ENCODE data around the gene ITGA5.
A peak's percentile ranks its signal among the peaks of the same experiment; 100 is the strongest.

Gene ITGA5

DNA sequence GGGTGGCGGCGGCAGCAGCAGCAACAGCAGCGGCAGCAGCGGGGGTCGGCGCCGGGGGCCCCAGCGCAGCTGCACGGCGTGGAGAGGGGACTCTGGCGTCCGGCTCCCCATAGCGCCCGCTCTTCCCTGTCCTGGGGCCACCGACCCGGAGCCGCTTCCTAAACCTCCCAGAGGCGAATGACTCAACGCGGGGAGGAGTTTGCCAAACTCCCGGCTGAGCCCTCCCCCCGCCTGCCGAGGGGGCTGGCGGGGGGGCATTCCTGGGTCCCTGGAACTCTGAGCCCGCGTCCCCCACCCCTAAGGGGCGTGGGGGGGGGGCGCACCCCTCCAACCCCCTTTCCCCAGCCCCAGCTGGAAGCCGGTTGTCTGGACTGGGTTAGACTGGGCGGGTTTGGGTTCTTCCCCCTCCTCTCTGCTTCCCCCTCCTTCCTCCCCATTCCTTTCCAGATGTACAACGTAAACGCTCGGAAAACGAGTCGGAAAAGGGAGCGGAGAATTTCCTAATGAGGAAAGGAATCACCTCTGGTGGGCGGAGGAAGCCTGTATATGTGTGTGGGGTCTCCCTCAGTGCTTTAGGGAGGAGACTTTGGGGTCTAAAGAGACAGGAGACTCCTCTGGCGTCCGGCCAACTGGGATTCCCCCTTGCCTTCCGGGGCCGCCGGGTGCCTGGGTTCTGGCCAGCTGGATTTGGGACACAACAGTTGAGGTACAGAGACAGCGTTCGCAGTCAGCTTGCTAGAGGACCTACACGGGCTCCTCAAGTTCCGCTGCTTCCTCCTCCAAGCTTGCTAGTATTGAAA is at the start of gene ITGA5:
Gene ITGA5 (minus strand): TSS at position 179 of the 800 bp plus-strand sequence. CDS start 68 bp downstream, at position 111.
- Histone ChIP-seq H3K27ac (peak within 1 kb of the TSS; percentile 73 to 99 (median 94)), H3K4me3 (peak within 1 kb of the TSS; percentile 59 to 99 (median 79))

DNA sequence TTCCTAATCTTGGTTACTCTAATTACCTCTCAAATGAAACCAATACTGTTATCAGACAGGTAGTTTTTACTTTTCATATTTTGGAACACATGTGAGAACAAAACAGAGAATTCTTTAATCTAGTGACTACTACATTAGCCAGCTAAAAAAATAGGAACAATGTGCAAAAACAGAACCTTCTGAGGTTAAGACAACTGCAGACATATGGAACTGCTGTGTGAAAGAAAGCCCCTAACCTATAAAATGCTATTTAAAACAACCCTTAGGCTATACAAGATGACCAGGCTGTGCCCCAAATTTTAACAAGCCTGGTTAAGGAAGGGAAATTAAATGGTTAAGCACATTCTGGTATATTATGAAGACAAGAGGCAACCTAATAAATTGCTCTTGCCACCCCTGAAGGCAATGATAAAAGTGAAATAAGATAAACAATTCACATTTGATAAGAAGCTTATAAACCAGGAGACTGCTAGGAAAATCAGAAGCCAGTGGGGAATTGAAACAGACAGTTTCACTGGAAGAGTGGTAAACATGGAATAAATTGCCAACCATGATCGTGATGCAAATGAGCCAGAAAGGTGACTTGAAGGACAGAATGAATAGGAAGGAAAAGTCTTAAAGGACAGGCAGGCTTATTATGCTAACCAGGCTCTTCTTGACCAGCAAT is 46.9 kb upstream of the ITGA5 start:
- no peak overlapping the region for H3K4me3 ChIP-seq
- no peak overlapping the region for H3K27ac ChIP-seq

DNA sequence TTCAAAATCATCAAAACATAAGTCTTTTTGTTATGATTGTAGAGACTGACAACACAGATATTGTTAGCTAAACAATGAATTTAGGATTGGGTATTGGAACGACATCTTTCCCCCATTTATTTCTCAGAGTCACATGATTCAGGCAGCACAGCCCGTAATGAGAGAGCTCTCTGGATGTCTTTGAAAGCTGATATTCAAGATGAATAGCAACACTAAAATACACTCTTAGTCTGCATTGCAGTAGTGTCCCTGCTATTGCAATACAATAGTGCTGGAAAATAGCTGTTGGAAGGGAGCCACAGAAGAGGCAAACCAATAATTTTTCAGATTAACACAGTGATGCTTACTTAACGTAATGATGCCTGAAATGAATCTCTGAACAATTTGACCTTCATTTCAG is 44.4 kb upstream of the ITGA5 start:
- no peak overlapping the region for H3K4me3 ChIP-seq

DNA sequence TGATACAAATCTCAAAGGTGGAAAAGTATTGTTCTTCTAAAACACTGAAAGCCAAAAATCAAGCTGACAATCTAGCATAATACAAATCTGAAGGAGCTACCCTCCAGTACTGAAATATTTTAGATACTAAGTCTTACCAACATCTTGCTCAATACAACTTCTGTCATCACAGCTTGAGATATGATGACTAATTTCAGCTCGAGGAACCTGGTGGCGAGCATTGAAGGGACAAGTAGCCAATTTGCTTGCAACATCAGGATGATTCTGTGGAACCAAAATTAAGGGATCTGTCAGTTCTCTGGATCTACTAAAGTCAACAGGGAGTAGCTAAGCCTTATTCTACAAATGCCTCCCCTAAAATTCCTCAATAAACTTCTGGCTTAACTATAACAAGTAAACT is 44.0 kb upstream of the ITGA5 start:
- H3K27ac ChIP-seq: no peak overlapping the region
- H3K4me3 ChIP-seq: no peak overlapping the region

More for the DNA sequence above, 44.4 kb upstream of the ITGA5 start:
- H3K27ac ChIP-seq: no peak overlapping the region

DNA sequence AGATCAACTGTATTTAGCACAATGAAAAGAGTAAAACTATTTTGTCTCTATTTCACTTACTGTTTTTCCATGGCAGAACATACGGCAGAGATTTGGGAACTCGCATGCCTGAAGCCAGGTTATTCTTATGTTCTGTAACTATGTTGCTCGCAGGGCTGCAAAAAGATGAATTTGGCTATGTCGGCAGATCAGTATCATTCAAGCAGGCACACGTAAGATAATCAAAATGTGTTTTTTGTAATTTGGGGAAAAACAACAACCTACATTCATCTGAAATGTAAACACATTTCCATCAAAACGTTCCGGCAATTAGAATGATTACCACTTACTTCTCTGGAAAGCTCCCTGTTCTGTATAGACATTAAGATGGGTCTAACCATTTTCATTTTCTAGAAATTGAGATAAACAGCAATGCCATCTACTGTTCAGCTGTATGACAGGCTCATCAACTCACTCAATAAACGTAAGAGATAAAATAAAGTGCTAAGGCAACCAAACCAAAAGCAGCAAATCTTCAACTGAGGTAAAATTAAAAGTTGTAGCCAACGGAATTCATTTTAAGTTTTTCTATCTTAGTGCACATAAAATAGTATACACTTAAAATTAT is 41.4 kb upstream of the ITGA5 start:
- Histone ChIP-seq H3K27ac (no peak overlapping the region), H3K4me3 (no peak overlapping the region)

DNA sequence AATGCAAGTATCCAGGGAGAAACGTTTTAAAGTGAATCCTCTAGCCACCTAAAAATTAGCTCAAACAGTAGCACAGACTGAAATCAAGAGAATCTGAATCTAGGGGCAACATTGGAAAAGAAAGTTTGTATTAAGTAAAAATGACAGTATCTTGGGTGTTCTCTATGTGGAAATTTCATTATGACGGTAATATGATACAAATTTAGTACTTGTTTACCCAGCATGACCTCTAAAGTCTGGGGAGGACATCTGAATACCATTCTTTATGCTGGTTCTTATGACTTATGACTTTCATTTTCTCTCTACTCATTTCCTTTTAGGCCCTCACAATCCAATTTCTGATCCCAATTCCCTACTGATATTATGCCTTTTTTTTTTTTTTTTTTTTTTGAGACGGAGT is 40.3 kb upstream of the ITGA5 start:
- no peak overlapping the region for H3K4me3 ChIP-seq
- H3K27ac ChIP-seq: no peak overlapping the region

DNA sequence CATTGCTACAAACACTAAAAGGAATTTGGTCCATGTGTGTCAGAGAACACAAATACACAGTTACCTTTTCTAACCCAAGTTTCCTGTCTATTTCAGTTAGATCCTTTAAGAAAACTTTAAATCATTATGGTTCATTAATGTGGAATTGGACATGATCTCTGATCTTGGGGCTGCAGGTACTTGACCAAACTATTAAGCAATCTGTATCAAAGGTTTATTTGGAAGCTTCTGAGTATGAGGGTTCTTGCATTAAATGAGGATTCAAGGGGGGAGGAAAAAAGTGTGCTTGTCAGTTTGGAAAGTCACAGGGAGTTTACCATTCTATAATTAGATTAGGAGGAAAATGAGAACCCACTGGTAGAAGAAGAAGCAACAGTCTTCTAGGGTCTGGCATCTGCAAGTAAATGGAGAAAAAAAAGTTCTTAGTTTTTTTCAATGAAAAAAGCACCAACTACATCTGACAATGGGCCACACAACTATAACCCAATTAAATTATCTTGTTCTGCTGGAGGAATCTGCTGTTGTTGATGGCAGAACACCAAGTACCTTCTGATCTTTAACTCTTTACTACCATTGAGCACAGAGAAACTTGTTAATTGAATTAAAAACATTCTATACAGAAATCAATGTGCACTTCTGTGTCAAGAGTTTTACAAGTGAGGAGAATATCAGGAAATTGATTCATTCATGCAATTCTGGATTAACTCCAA is 36.8 kb upstream of the ITGA5 start:
- H3K4me3 ChIP-seq: no peak overlapping the region
- no peak overlapping the region for H3K27ac ChIP-seq

DNA sequence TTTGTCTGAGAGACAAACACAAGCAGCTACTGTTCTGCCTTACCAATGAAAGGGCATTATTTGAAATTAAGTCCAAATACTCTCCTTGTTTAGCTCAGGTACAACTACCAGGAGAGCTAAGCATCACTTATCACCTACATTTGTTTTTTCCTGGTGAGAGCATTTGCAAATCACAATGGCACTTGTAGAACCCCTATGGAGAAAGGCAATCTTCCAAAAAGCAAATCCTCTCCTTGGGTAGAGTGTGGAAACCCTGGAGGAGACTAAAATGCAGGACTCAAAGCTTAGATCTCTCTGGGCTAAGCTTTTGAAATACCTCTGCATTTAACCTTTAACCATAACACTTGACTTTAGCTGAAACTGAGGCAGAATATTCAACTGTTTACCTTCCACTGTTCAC is 33.6 kb upstream of the ITGA5 start:
- H3K27ac ChIP-seq: no peak overlapping the region
- H3K4me3 ChIP-seq: no peak overlapping the region

DNA sequence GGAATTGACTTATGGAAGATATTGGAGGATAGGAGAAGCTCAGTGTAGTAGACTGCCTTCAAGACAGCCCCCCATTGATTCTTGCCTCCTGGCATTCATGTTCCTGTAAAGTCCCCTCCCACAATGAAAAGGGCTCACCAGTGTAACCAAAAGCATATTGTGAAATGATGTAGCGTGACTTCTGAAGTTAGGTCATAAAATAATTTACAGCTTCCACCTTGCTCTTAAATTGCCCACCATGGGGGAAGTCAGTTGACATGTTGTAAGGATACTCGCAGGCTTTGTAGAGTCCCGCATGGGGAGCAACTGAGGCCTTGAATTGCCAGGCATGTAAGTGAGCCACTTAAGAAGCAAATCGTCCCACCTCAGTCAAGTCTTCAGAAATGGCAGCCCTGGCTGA is 29.3 kb upstream of the ITGA5 start:
- Histone ChIP-seq H3K4me3 (no peak overlapping the region), H3K27ac (no peak overlapping the region)

DNA sequence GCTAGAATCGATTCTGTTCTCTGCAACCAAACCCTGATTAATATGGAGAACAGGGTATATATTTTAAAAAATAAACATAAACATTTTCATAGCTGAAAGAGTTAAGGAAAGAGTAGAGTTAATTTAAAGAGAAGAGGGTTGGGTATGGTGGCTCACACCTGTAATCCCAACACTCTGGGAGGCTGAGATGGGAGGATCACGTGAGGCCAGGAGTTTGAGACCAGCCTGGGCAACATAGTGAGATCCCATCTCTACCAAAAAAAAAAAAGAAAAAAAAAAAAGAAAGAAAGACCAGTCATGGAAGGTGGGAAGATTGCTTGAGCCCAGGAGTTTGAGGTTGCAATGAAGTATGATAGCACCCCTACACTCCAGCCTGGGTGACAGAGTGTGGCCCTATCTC is 28.9 kb upstream of the ITGA5 start:
- H3K27ac ChIP-seq: no peak overlapping the region
- no peak overlapping the region for H3K4me3 ChIP-seq

DNA sequence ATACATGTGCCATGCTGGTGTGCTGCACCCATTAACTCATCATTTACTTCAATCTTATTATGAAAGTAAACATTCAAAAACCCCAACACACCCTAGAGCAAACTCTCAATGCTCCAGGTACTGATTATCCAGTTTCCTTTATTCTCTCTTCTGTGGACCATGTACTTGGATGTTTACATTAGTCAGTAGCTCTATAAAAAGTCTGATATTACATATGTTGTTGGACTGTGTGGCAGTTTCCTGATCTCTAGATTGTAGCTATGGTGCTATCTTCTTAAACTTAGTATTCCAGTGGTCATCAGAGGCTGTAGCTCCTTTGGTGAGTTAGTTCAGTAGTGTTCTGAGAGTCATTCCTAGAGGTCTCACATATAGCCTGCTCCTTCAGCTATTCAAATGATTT is 25.1 kb upstream of the ITGA5 start:
- no peak overlapping the region for H3K27ac ChIP-seq
- no peak overlapping the region for H3K4me3 ChIP-seq

DNA sequence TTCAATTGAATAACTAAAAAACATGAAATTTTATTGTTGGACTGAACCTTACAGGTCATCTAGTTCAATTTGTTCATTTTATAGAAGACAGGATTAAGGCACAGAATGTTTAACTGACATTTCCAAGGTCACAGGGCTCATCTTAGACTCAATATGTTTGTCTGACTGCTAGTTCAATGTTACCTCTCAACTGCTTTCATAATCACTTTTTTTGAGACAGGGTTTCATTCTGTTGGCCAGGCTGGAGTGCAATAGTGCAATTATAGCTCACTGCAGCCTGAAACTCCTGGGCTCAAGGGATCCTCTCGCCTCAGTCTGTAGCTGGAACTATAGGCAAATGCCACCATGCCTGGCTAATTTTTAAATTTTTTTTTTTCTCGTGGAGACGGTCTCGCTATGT is 24.4 kb upstream of the ITGA5 start:
- no peak overlapping the region for H3K27ac ChIP-seq
- no peak overlapping the region for H3K4me3 ChIP-seq

DNA sequence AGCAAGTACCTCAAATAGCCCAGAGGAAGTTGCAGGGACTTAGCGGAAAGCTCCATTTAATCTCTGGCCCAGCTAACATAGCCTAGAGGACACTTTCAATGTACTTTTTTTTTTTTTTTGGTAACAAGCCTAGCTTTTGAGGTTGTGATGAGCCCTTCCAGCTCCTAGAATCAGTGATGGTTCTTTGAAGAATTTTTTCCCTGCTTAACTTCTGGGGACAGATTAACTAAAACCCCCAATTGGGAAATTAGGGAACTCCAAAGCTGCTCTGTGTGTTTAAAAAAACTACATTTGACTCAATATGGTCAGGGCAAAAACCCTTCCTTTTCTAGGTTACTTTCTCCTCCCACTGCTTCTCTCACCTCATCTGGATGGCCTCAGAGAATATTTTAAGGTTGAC is 23.9 kb upstream of the ITGA5 start:
- Histone ChIP-seq H3K4me3 (no peak overlapping the region), H3K27ac (no peak overlapping the region)

DNA sequence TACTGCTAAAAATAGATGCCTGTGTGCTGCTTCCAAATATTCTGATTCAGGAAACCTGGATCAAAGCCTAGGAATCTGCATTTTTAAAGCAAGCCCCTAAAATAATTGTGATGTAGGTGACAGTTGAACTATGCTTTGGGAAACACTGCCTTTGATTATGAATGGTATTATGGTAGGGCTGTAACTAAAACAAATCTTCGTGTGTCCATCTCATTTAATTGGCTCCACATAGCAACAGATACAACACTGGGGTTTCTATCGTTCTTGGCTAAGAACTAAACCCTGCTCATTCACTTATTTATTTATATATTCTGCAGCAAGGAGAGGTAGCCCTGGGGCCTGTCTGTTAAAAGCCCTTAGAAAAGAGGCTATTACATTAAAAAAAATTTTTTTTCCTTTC is 23.0 kb upstream of the ITGA5 start:
- Histone ChIP-seq H3K27ac (no peak overlapping the region), H3K4me3 (no peak overlapping the region)

DNA sequence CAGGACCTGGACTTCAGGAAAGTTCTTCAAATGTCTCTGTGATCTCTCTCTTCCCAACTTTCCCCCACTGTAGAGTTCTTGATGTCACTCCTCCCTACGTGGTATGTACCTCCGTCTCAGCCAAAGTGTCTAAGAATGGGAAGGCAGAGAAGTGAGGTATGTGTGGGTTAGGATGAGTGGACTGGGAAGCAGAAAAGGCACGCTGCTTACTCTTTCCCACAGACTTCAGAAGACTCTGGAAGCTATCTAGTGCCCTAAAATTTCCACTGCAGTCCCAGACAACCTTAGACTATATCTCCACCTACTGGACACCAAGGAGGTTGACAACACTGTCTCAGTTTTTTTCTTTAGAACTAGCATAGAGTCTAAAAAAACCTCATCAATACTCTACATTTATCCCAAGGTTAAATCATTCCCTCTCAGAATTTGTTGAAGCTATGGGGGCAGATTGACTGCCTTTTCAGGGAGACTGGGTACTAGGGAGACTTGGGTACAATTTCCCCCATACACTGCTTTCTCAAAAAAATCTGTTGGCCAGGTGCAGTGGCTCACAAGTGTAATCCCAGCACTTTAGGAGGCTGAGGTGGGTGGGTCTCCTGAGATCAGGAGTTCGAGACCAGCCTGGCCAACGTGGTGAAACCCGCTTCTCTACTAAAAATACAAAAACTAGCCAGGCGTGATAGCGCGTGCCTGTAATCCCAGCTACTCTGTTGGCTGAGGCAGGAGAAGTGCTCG is 20.6 kb upstream of the ITGA5 start:
- Histone ChIP-seq H3K4me3 (no peak overlapping the region), H3K27ac (no peak overlapping the region)

DNA sequence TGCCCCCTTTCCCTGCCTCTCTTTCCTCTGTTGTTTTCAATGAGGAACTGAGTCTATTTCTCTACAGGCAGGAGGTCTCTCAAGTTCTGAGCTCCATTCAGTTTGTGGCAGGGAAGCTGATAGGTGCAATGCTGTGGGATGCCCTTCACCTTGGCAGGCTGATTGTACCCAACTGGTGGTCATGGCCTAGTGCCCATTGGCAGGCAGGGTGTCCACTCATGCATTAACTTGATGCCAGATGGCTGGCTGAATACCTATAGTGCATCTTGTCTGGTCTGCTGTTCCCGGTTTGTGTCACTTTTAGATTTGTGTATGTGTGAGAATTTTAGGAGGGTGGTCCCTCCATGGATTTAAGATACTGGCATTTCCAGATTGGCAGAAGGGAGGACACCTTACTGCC is 20.0 kb upstream of the ITGA5 start:
- no peak overlapping the region for H3K27ac ChIP-seq
- no peak overlapping the region for H3K4me3 ChIP-seq

DNA sequence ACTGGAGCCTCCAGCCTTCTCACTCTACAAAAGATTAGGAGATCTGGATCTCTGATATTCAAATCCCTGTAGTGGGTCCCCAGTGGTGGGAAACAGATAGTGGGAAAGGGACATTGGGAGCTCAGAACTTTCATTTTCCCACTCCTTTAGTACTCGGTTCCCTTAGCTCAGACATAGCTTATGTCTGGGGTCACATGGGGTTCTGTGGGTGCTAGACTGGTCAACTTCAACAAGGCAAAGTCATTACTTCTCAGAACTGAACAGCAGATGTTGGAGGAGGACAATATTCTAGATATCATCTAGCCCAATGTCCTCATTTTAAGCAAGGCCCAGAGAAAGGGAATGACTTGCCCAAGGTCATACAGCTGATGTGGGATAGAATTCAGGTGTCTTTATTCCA is 19.5 kb upstream of the ITGA5 start:
- H3K27ac ChIP-seq: no peak overlapping the region
- no peak overlapping the region for H3K4me3 ChIP-seq

DNA sequence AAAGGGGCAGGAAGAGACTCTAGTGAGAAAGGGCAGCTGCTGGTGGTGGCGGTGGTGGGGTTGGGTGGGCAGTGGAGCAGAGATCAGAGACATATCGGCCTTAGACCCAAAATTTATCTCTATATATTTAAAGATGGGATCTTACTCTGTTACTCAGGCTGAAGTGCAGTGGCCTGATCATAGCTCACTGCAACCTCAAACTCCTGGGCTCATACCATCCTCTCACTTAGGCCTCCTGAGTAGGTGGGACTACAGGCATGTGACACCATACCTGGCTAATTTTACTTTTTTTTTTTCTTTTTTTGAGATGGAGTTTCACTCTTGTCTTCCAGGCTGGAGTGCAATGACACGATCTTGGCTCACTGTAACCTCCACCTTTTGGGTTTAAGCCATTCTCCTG is 18.6 kb upstream of the ITGA5 start:
- no peak overlapping the region for H3K27ac ChIP-seq
- H3K4me3 ChIP-seq: no peak overlapping the region

DNA sequence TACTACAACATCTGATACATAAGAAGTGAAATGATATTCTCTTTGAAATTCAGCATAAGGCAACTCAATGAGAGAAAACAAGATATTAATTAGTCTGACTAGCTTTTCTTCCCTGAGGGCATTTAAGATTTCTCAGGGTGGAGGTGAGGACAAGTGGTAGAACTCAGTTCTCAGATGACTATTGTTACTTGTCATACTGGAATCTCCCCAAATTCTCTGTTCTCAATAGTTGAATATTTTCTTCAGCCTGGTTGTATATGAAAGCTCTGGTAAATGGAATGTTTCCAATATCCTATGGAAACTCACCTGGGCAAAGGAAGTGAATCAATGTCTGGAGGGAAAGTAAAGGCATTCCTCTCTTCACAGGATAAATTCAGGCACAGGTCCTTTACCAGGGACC is 18.2 kb upstream of the ITGA5 start:
- H3K27ac ChIP-seq: no peak overlapping the region
- no peak overlapping the region for H3K4me3 ChIP-seq

DNA sequence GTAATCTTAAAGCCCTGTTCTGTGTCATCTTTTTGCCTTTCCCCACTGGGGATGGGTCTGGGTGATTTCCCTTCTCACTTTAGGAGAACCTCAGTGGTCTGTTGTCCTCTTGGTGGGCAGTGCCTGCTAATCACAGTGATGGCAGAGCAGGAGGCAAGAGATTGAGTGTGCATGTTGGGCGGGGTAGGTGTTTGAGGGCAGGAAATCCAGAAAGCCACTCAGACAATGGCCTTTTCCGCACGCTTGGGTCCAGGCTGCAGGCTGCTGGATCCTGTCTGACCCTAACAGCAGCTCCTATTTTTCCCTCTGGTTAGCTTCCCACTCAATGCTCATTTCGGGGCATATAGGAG is 13.7 kb upstream of the ITGA5 start:
- Histone ChIP-seq H3K4me3 (no peak overlapping the region), H3K27ac (peak overlapping the region in 14 of 21 experiments; percentile 4 to 65 (median 46))

All from skin epidermis (tissue), 12 donors.